Measurements from ENCODE around the gene WWOX.

The WWOX gene

DNA sequence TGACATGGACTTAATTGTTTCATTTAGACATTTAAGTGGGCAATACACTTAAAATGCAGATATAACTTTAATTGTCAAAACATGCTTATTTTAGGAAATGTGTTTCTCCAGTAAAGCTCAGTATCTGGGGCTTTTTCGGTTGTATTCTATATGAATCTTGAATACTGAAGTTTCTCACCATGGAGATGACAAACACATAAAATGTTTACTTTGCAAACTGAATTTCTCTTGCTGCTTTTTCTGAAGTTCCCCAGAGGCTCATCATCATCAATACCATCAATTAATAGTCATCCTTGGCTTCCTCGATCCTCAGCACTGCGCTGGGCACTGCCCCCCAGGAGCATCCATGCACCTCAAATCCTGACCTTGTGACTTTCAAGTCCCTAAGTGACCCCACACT lies 227.3 kb downstream of the WWOX start:
- TF ChIP-seq, protein P1, sequence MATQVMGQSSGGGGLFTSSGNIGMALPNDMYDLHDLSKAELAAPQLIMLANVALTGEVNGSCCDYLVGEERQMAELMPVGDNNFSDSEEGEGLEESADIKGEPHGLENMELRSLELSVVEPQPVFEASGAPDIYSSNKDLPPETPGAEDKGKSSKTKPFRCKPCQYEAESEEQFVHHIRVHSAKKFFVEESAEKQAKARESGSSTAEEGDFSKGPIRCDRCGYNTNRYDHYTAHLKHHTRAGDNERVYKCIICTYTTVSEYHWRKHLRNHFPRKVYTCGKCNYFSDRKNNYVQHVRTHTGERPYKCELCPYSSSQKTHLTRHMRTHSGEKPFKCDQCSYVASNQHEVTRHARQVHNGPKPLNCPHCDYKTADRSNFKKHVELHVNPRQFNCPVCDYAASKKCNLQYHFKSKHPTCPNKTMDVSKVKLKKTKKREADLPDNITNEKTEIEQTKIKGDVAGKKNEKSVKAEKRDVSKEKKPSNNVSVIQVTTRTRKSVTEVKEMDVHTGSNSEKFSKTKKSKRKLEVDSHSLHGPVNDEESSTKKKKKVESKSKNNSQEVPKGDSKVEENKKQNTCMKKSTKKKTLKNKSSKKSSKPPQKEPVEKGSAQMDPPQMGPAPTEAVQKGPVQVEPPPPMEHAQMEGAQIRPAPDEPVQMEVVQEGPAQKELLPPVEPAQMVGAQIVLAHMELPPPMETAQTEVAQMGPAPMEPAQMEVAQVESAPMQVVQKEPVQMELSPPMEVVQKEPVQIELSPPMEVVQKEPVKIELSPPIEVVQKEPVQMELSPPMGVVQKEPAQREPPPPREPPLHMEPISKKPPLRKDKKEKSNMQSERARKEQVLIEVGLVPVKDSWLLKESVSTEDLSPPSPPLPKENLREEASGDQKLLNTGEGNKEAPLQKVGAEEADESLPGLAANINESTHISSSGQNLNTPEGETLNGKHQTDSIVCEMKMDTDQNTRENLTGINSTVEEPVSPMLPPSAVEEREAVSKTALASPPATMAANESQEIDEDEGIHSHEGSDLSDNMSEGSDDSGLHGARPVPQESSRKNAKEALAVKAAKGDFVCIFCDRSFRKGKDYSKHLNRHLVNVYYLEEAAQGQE (IDR thresholded peaks at IDR 0.05; ENCODE audit: insufficient read depth in 1 of 2, low read depth in 2 of 2, low read length in 2 of 2): no peak
- TF ChIP-seq TAF1 (IDR thresholded peaks at IDR 0.05; ENCODE audit: borderline replicate concordance, insufficient read depth, low read length): no peak
- no peak for TF ChIP-seq FOXP2 (optimal IDR thresholded peaks at IDR 0.05; ENCODE audit: borderline replicate concordance, extremely low read depth, extremely low read length, insufficient read depth)
- no peak for TF ChIP-seq POLR2AphosphoS5 (IDR thresholded peaks at IDR 0.05; ENCODE audit: low read depth, low read length)
- TF ChIP-seq SIN3A (IDR thresholded peaks at IDR 0.05; ENCODE audit: borderline replicate concordance, insufficient read depth, low read length): no peak

DNA sequence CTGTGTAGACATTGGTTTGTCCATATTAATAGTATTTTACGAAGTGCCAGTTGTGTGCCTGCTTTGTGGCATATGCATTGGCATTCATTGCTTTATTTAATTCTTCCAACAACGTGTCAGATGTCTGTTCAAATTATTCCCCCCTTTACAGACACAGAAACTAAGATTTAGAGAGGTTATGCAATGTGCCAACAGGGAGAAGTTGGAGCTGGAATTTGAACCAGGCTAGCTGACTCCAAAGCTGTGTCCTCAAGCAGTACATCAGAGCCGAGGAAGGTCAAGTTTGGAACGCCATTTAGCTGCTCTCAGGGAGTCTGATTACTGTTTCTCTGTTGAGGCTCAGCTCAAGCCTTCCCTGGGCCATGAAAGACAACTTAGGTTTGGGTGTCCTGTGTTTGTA lies 232.3 kb downstream of the WWOX start:
- TF ChIP-seq SIN3A (IDR thresholded peaks at IDR 0.05; ENCODE audit: borderline replicate concordance, insufficient read depth, low read length): no peak

DNA sequence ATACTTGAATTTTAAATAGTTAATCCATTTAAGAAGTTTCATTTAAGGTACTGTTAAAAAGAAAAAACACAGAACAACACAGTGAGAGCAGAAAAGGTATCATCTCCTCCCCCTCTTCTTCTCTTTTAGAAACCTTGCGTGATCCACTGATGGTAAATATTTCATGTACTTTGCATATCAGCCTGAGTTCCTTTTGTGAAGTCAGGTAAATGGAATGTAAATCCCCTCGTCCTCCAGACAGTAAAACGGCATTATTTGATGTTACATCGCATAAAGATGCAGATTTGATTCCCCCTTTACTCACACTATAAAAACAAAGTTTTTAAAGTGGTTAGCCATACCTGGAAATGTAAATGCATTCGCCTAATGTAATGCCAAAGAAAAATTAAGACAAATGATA lies 234.4 kb downstream of the WWOX start:
- TF ChIP-seq, protein P1 (IDR thresholded peaks at IDR 0.05; ENCODE audit: insufficient read depth in 1 of 2, low read depth in 2 of 2, low read length in 2 of 2): no peak
- no peak for TF ChIP-seq TAF1 (IDR thresholded peaks at IDR 0.05; ENCODE audit: borderline replicate concordance, insufficient read depth, low read length)
- TF ChIP-seq FOXP2 (optimal IDR thresholded peaks at IDR 0.05; ENCODE audit: borderline replicate concordance, extremely low read depth, extremely low read length, insufficient read depth): no peak
- no peak for TF ChIP-seq POLR2AphosphoS5 (IDR thresholded peaks at IDR 0.05; ENCODE audit: low read depth, low read length)
- no peak for TF ChIP-seq SIN3A (IDR thresholded peaks at IDR 0.05; ENCODE audit: borderline replicate concordance, insufficient read depth, low read length)

DNA sequence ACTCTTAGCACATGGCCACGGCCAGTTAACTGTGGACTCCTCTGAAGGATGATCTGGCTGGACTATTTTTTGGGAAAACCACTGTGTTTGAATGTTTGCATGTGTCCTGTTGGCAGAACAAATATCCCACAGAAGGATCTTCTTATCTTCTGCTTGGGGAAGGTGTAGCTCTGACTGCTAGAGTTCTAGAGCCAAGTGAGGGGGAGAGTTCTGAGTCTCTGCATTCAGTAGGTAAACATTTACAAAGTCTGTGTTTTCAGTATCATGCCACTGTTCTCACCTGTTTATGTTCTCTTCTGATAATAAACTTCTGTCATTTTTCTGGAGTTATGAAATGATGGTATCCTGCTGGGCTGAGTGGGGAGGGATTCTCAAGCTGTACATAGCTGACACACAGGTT lies 241.1 kb downstream of the WWOX start:
- TF ChIP-seq FOXP2 (optimal IDR thresholded peaks at IDR 0.05; ENCODE audit: borderline replicate concordance, extremely low read depth, extremely low read length, insufficient read depth): no peak
- TF ChIP-seq SIN3A (IDR thresholded peaks at IDR 0.05; ENCODE audit: borderline replicate concordance, insufficient read depth, low read length): no peak
- no peak for TF ChIP-seq POLR2AphosphoS5 (IDR thresholded peaks at IDR 0.05; ENCODE audit: low read depth, low read length)
- TF ChIP-seq, protein P1 (IDR thresholded peaks at IDR 0.05; ENCODE audit: insufficient read depth in 1 of 2, low read depth in 2 of 2, low read length in 2 of 2): no peak
- TF ChIP-seq TAF1 (IDR thresholded peaks at IDR 0.05; ENCODE audit: borderline replicate concordance, insufficient read depth, low read length): no peak

DNA sequence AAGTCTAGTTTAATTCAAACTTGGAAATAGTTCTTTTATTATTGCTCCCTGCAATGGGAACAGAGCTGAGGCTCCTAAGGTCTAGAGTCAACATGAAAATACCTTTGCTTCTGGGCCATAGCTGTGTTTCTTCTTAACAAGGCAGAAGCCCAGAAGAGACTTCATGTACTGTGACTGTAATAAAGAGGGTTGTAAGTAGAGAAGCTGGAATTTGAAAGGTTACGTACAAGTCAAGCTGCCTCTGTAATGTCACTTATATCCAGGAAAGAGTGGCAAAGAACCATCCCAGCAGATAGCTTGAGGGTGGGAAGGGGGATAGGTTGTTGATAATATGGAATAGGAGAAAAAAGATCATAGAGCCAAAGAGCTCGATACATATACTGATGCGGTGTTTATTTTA lies 248.6 kb downstream of the WWOX start:
- TF ChIP-seq FOXP2 (optimal IDR thresholded peaks at IDR 0.05; ENCODE audit: borderline replicate concordance, extremely low read depth, extremely low read length, insufficient read depth): no peak
- TF ChIP-seq POLR2AphosphoS5 (IDR thresholded peaks at IDR 0.05; ENCODE audit: low read depth, low read length): no peak
- no peak for TF ChIP-seq TAF1 (IDR thresholded peaks at IDR 0.05; ENCODE audit: borderline replicate concordance, insufficient read depth, low read length)
- TF ChIP-seq SIN3A (IDR thresholded peaks at IDR 0.05; ENCODE audit: borderline replicate concordance, insufficient read depth, low read length): no peak
- TF ChIP-seq, protein P1 (IDR thresholded peaks at IDR 0.05; ENCODE audit: insufficient read depth in 1 of 2, low read depth in 2 of 2, low read length in 2 of 2): no peak
